OCI-LY7 (cell line): Measurements from ENCODE around the gene HSD17B14.

Experiments used
- CTCF ChIP-seq: fragments of 200-600 bp; sonication (generic); conservative IDR thresholded peaks from 2 replicates; pipeline ENCODE4 v1.5.1; 2014; ENCODE audit warnings: mild to moderate bottlenecking, antibody characterized with exemption, low read length, moderate library complexity, mixed read lengths
- EZH2phosphoT487 ChIP-seq: fragments of 200-600 bp; sonication (generic); IDR thresholded peaks from 2 replicates; pipeline ENCODE4 v1.6.1; 2018; ENCODE audit warnings: low read depth, borderline replicate concordance, mild to moderate bottlenecking, mixed run types, antibody characterized with exemption, low read length, moderate library complexity, mixed read lengths

GRCh38 chr19:48770734-48771472 lies 65.4 kb downstream of the HSD17B14 start:
- TF ChIP-seq CTCF, result no peak
- no peak for TF ChIP-seq EZH2phosphoT487
